ENCODE data around the gene SIRT2. TPM values are rescaled to one million over a fixed set of nuclear protein-coding genes. Genes with fewer than 3 reads are reported as not detected.
"Not testable (repeated sequence)": the region's sequence is repeated elsewhere in the genome, so short reads cannot be mapped to it uniquely, and the experiment has no call there.

SIRT2 gene
- total RNA-seq, 1 donor from 2014 or later = 38.0 TPM

DNA sequence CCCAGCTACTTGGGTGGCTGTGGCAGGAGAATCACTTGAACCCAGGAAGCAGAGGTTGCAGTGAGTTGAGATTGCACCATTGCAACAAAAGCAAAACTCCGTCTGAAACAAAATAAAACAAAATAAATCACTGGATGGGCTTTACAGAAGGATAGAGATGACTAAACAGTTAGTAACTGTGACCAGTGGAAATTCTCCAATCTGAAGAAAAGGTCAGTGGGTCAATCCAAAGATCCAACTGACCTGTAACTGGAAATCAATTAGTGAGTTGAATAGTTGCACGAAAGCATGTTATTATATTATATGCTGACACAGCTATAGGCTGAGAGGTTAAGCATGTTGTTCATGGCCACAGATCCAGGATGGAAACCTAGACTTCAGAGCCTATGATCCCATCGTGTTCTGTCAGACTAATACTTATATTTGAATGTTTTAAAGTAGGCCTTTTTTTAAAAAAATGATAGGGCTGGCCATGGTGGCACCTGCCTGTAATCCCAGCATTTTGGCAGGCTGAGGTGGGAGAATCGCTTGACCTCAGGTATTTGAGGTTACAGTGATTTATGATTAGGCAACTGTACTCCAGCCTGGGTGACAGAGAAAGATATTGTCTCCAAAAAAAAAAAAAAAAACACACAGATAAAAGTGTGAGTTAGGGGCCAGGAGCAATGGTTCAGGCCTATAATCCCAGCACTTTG is 69.2 kb downstream of the SIRT2 start:
- Mint-ChIP-seq H3K36me3 (ENCODE audit: insufficient read depth) (peaks cover 15% of the 10 kb centered on the region), H3K27ac (peak overlapping the region; percentile 95), H3K27me3 (no peaks in the 10 kb centered on the region), H3K4me3 (ENCODE audit: low read depth) (peak overlapping the region; percentile 72), H3K4me1 (ENCODE audit: low read depth) (peaks cover 13% of the 10 kb centered on the region), H3K9me3 (ENCODE audit: low read depth) (no peaks in the 10 kb centered on the region)
- DNase-seq (ENCODE audit: low spot score, unreplicated experiment) = no peak
- TF ChIP-seq, protein P1, sequence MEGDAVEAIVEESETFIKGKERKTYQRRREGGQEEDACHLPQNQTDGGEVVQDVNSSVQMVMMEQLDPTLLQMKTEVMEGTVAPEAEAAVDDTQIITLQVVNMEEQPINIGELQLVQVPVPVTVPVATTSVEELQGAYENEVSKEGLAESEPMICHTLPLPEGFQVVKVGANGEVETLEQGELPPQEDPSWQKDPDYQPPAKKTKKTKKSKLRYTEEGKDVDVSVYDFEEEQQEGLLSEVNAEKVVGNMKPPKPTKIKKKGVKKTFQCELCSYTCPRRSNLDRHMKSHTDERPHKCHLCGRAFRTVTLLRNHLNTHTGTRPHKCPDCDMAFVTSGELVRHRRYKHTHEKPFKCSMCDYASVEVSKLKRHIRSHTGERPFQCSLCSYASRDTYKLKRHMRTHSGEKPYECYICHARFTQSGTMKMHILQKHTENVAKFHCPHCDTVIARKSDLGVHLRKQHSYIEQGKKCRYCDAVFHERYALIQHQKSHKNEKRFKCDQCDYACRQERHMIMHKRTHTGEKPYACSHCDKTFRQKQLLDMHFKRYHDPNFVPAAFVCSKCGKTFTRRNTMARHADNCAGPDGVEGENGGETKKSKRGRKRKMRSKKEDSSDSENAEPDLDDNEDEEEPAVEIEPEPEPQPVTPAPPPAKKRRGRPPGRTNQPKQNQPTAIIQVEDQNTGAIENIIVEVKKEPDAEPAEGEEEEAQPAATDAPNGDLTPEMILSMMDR (IDR thresholded peaks at IDR 0.05; ENCODE audit: unreplicated experiment) = no peak

- not testable (repeated sequence) for H3K27ac Mint-ChIP-seq; H3K27me3 Mint-ChIP-seq; H3K9me3 Mint-ChIP-seq (ENCODE audit: low read depth); DNase-seq (ENCODE audit: low spot score, unreplicated experiment); H3K4me3 Mint-ChIP-seq (ENCODE audit: low read depth)
- Mint-ChIP-seq H3K4me1 (ENCODE audit: low read depth) (peaks cover 13% of the 10 kb centered on the region), H3K36me3 (ENCODE audit: insufficient read depth) (peaks cover 12% of the 10 kb centered on the region)
Observed at GRCh38 chr19:38829203-38829602, 70.2 kb downstream of the SIRT2 start.

Other genes starting within 250 kb of the SIRT2 start
- gene CAPN12, start 155.1 kb downstream of the SIRT2 start, total RNA-seq = 4.1 and 5.0 TPM in 2 replicates
- 0.91 TPM in 1 of 2 replicates, not detected in the other for gene LGALS7, start 126.1 kb downstream of the SIRT2 start, total RNA-seq
- gene LGALS7B, start 110.4 kb downstream of the SIRT2 start, total RNA-seq = not detected in 2 replicates
- 2.7 and 3.7 TPM in 2 replicates for gene LGALS4, start 86.7 kb downstream of the SIRT2 start, total RNA-seq
- 86.9 and 93.5 TPM in 2 replicates for gene ECH1, start 67.8 kb downstream of the SIRT2 start, total RNA-seq
- gene HNRNPL, start 49.6 kb downstream of the SIRT2 start, total RNA-seq = 444 and 461 TPM in 2 replicates
- 2.6 and 3.0 TPM in 2 replicates for gene RINL, start 21.3 kb downstream of the SIRT2 start, total RNA-seq
- gene NFKBIB, start 351 bp upstream of the SIRT2 start, total RNA-seq = 18.0 and 18.8 TPM in 2 replicates
- gene CCER2, start 12.6 kb upstream of the SIRT2 start, total RNA-seq = 0.81 and 1.4 TPM in 2 replicates
- gene SARS2, start 31.1 kb upstream of the SIRT2 start, total RNA-seq = 68.2 and 74.7 TPM in 2 replicates
- 26.7 and 26.8 TPM in 2 replicates for gene MRPS12, start 31.3 kb upstream of the SIRT2 start, total RNA-seq
- 24.1 and 27.1 TPM in 2 replicates for gene FBXO17, start 76.1 kb upstream of the SIRT2 start, total RNA-seq
- 10.3 and 14.6 TPM in 2 replicates for gene FBXO27, start 132.9 kb upstream of the SIRT2 start, total RNA-seq
- not detected in 2 replicates for gene ACP7, start 184.8 kb upstream of the SIRT2 start, total RNA-seq
- 73.9 and 75.8 TPM in 2 replicates for gene PAK4, start 226.2 kb upstream of the SIRT2 start, total RNA-seq